Osteocyte (in vitro differentiated cells): ENCODE results near the gene PRDM12. TPM values are rescaled to one million over a fixed set of nuclear protein-coding genes. Genes with fewer than 3 reads are reported as not detected.

ENCODE experiments used
- DNase-seq: peaks from one replicate; pipeline ENCODE4 v3.0.0; 2021; ENCODE audit warnings: mixed read lengths; ENCODE audit not compliant: unreplicated experiment; ENCODE audit errors: extremely low spot score
- H3K27ac Mint-ChIP-seq: one replicate; pipeline ENCODE4 v1.8.0; 2021; ENCODE audit warnings: mild to moderate bottlenecking, mixed read lengths; ENCODE audit not compliant: unreplicated experiment
- H3K27me3 Mint-ChIP-seq: one replicate; pipeline ENCODE4 v1.8.0; 2021; ENCODE audit warnings: mixed read lengths; ENCODE audit not compliant: unreplicated experiment
- H3K36me3 Mint-ChIP-seq: one replicate; pipeline ENCODE4 v1.8.0; 2021; ENCODE audit warnings: mixed read lengths; ENCODE audit not compliant: unreplicated experiment
- H3K4me1 Mint-ChIP-seq: one replicate; pipeline ENCODE4 v1.8.0; 2021; ENCODE audit warnings: mixed read lengths; ENCODE audit not compliant: unreplicated experiment
- H3K4me3 Mint-ChIP-seq: one replicate; pipeline ENCODE4 v1.8.0; 2021; ENCODE audit warnings: mild to moderate bottlenecking, moderate library complexity, mixed read lengths; ENCODE audit not compliant: unreplicated experiment
- H3K9me3 Mint-ChIP-seq: one replicate; pipeline ENCODE4 v1.8.0; 2021; ENCODE audit warnings: mixed read lengths; ENCODE audit not compliant: unreplicated experiment
- total RNA-seq: library from RNA; stranded (reverse); gene quantifications from 2 replicates; pipeline ENCODE4 v1.2.1, GENCODE V29; 2021
- TF ChIP-seq, protein P1 (sequence below): fragments of 200-600 bp; sonication (generic); IDR thresholded peaks from 2 replicates; pipeline ENCODE4 v1.5.0; 2021; ENCODE audit warnings: antibody characterized with exemption, mild to moderate bottlenecking, moderate library complexity

The PRDM12 gene
- total RNA-seq, 1 donor from 2014 or later, result not detected

DNA sequence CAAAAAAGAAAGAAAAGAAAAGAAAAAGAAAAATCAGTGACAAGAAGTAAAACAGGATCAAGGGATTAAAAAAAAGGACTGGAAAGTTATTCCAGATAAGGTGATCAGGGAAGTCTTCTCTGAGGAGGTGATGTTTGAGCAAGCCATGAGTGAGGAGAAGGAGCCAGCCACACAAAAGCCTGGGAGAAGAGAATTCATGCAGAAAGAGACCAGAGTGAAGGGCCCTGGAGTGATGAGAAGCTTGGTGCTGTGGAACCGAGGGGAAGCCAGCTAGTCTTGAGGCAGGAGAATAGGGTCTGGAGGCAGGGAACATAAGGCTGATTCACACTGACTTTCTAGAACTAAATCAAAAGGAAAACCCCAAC, 25.2 kb downstream of the PRDM12 start:
- no peaks in the 10 kb centered on the region for H3K27me3 Mint-ChIP-seq
- H3K4me1 Mint-ChIP-seq, result peaks cover 21% of the 10 kb centered on the region
- H3K27ac Mint-ChIP-seq, result peak overlapping the region; percentile 57
- H3K4me3 Mint-ChIP-seq, result no peak overlapping the region
- H3K9me3 Mint-ChIP-seq, result no peaks in the 10 kb centered on the region
- DNase-seq, result no peak
- H3K36me3 Mint-ChIP-seq, result no peaks in the 10 kb centered on the region
- TF ChIP-seq, protein P1, sequence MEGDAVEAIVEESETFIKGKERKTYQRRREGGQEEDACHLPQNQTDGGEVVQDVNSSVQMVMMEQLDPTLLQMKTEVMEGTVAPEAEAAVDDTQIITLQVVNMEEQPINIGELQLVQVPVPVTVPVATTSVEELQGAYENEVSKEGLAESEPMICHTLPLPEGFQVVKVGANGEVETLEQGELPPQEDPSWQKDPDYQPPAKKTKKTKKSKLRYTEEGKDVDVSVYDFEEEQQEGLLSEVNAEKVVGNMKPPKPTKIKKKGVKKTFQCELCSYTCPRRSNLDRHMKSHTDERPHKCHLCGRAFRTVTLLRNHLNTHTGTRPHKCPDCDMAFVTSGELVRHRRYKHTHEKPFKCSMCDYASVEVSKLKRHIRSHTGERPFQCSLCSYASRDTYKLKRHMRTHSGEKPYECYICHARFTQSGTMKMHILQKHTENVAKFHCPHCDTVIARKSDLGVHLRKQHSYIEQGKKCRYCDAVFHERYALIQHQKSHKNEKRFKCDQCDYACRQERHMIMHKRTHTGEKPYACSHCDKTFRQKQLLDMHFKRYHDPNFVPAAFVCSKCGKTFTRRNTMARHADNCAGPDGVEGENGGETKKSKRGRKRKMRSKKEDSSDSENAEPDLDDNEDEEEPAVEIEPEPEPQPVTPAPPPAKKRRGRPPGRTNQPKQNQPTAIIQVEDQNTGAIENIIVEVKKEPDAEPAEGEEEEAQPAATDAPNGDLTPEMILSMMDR, result no peak

DNA sequence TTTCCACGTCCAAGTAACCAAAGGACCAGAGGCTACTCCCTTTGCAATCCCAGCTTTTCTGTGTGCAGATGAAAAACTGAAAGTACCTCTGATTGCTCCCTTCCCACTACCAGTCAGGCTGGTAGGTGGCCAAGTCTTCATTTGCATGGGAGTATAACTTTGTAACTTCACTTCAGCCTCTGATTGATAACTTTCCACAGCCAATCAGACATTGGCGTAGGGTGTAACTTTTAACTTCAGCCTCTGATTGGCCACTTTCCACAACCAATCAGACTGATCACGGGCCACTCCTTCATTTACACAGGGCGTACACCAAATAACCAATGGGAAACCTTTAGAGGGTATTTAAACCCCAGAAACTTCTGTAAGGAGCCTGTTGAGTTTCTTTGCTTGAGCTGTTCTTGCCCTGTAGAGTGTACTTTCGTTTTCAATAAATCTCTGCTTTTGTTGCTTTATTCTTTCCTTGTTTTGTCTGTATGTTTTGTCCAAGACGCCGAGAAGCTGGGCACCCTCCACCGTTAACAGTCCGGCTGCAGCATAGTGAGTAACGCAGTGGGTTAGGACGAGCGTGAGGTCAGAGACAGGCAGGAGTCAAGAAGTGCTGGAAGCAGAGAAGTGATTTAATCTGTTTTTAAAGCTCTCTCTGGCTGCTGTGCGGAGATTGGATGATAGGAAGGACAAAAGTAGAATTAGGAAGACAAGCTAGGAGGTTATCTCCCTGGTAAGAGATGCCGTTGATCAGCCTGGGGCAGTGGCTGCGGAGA, 25.7 kb downstream of the PRDM12 start:
- H3K27ac Mint-ChIP-seq, result peak overlapping the region; percentile 57
- TF ChIP-seq, protein P1, result no peak
- H3K36me3 Mint-ChIP-seq, result no peaks in the 10 kb centered on the region
- no peak for DNase-seq
- H3K27me3 Mint-ChIP-seq, result no peaks in the 10 kb centered on the region
- peaks cover 27% of the 10 kb centered on the region for H3K4me1 Mint-ChIP-seq
- no peaks in the 10 kb centered on the region for H3K9me3 Mint-ChIP-seq
- H3K4me3 Mint-ChIP-seq, result peak overlapping the region; percentile 57

DNA sequence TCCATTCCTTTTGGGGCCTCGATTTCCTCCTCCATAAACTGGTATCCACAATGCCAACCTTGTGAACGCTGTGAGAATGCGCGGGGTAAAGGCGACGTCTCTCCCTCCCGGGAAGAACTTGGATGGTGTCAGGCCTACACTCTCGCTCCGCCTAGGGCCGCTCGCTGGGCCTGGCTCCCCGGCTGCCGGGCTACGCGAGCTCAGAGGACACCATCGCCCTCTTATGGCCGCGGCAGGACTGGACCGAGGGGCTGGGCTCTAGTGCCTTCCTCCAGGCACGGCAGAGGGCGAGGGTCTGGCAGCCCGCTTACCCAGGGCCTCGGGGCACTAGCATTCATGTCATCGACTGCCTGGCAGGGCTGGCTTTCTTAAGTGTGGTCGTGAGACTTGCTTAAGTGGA, 27.9 kb downstream of the PRDM12 start:
- H3K4me1 Mint-ChIP-seq, result peaks cover 34% of the 10 kb centered on the region
- H3K36me3 Mint-ChIP-seq, result peaks cover 13% of the 10 kb centered on the region
- DNase-seq, result no peak
- TF ChIP-seq, protein P1, result no peak
- no peak overlapping the region for H3K27ac Mint-ChIP-seq
- no peaks in the 10 kb centered on the region for H3K9me3 Mint-ChIP-seq
- H3K4me3 Mint-ChIP-seq, result no peak overlapping the region
- no peaks in the 10 kb centered on the region for H3K27me3 Mint-ChIP-seq

DNA sequence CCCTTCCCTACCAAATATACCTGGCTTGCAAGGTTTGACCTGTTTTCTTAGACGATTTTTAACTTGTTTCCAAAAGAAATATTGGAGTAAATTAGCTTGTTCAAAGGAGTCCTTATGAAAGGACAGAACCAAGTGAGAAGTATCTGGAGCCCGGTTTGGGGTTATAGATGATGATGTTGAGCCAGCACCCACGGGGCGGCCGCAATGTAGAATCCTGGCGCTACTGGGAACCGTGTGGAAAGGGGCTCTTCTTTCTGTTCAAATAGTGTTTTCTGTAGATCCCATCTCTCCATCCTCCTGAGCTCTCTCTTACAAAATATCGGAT, 28.7 kb downstream of the PRDM12 start:
- Mint-ChIP-seq H3K27me3 (no peaks in the 10 kb centered on the region), H3K4me1 (peaks cover 34% of the 10 kb centered on the region), H3K27ac (peak overlapping the region; percentile 93), H3K36me3 (peaks cover 16% of the 10 kb centered on the region), H3K9me3 (no peaks in the 10 kb centered on the region), H3K4me3 (peak overlapping the region; percentile 93)
- TF ChIP-seq, protein P1, result no peak
- DNase-seq, result no peak

DNA sequence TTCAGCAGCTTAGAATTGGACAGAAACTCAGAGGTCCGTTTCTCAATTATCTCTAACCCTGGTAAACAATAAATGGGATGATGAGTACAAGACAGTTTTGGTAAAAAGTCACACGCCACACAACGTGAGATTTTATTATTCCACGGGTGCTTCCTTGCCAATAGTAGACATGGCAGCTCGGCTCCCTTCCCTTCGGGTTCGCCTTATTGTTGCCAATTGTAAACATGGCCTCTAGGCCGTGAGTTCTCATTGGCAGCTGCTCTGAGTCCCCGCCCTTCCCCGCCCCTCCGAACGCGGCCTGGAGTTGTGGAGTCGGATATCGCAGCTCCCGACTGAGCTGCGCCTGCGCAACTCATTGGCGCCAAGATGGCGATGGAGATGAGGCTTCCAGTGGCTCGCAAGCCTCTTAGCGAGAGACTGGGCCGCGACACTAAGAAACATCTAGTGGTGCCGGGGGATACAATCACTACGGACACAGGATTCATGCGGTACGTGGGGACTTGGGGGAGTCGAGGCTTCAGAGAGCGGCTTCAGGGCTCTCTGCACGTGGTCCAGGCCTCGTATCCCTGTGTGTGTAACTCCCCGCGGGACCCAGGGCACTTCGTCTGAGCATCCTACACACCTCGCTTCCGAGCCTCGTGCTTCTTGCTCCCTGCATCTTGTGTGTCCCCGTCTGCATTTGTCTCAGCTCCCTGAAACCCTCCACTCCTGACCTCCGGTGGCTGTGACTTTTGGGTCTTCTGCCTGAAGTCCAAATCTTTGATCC, 29.2 kb downstream of the PRDM12 start, which contains the start of gene EXOSC2:
TSS of gene EXOSC2 (plus strand) at position 355 of the 766 bp plus-strand sequence. CDS start at position 367, 12 bp downstream.
- Mint-ChIP-seq H3K27me3 (no peaks in the 10 kb centered on the region), H3K36me3 (peaks cover 19% of the 10 kb centered on the region), H3K9me3 (no peaks in the 10 kb centered on the region), H3K4me3 (peak within 1 kb of the TSS; percentile 93), H3K4me1 (peaks cover 39% of the 10 kb centered on the region), H3K27ac (peak within 1 kb of the TSS; percentile 93)
- DNase-seq, result peak; percentile 97
- TF ChIP-seq, protein P1, result no peak
